ENCODE data around the gene IQCB1.

- TF ChIP-seq, protein P1, sequence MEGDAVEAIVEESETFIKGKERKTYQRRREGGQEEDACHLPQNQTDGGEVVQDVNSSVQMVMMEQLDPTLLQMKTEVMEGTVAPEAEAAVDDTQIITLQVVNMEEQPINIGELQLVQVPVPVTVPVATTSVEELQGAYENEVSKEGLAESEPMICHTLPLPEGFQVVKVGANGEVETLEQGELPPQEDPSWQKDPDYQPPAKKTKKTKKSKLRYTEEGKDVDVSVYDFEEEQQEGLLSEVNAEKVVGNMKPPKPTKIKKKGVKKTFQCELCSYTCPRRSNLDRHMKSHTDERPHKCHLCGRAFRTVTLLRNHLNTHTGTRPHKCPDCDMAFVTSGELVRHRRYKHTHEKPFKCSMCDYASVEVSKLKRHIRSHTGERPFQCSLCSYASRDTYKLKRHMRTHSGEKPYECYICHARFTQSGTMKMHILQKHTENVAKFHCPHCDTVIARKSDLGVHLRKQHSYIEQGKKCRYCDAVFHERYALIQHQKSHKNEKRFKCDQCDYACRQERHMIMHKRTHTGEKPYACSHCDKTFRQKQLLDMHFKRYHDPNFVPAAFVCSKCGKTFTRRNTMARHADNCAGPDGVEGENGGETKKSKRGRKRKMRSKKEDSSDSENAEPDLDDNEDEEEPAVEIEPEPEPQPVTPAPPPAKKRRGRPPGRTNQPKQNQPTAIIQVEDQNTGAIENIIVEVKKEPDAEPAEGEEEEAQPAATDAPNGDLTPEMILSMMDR (conservative IDR thresholded peaks at IDR 0.05; ENCODE audit: low read depth in 2 of 2): no peak
- TF ChIP-seq EZH2phosphoT487 (IDR thresholded peaks at IDR 0.05; ENCODE audit: unreplicated experiment): no peak
- no peak for TF ChIP-seq EZH2 (IDR thresholded peaks at IDR 0.05; ENCODE audit: low read depth, unreplicated experiment)
- no peak for TF ChIP-seq POLR2AphosphoS5 (IDR thresholded peaks at IDR 0.05; ENCODE audit: low read depth)
- no peak for TF ChIP-seq CREB1 (CRISPR knock-in tag; IDR thresholded peaks at IDR 0.05; ENCODE audit: low read depth)
- TF ChIP-seq REST (IDR thresholded peaks at IDR 0.05; ENCODE audit: unreplicated experiment): no peak
- no peak for TF ChIP-seq ZNF331 (CRISPR knock-in tag; IDR thresholded peaks at IDR 0.05; ENCODE audit: low read depth)
- no peak for TF ChIP-seq STAT1 (IDR thresholded peaks at IDR 0.05; ENCODE audit: unreplicated experiment)
These were observed 75.2 kb downstream of the IQCB1 start for GRCh38 chr3:121759541-121760202.
